GM21737 (cell line): ENCODE measurements around the gene SPECC1.
"Not testable (repeated sequence)": the region's sequence is repeated elsewhere in the genome, so short reads cannot be mapped to it uniquely, and the experiment has no call there.

Experiments used
- ATAC-seq: cut with Tn5 transposase; IDR thresholded peaks from one replicate; pipeline ENCODE4 v1.9.1; 2021; ENCODE audit warnings: mild to moderate bottlenecking, moderate library complexity; ENCODE audit not compliant: unreplicated experiment

Gene SPECC1

GRCh38 chr17:20092261-20092867 lies 83.2 kb downstream of the SPECC1 start:
- ATAC-seq = no peak

- ATAC-seq = no peak
These were observed 83.9 kb downstream of the SPECC1 start for GRCh38 chr17:20092973-20093626.

- ATAC-seq = no peak
These were observed 85.6 kb downstream of the SPECC1 start for GRCh38 chr17:20094777-20095176.

- ATAC-seq = no peak
These were observed 86.3 kb downstream of the SPECC1 start for GRCh38 chr17:20095336-20096080.

GRCh38 chr17:20096430-20096829 lies 87.3 kb downstream of the SPECC1 start:
- no peak for ATAC-seq

- no peak for ATAC-seq
These were observed 88.2 kb downstream of the SPECC1 start for GRCh38 chr17:20097330-20097729.

- ATAC-seq = no peak
These were observed 89.2 kb downstream of the SPECC1 start for GRCh38 chr17:20098314-20098713.

- not testable (repeated sequence) for ATAC-seq
These were observed 91.6 kb downstream of the SPECC1 start for GRCh38 chr17:20100806-20101205.

- ATAC-seq = no peak
These were observed 94.6 kb downstream of the SPECC1 start for GRCh38 chr17:20103454-20104446.

- ATAC-seq = no peak
These were observed 96.6 kb downstream of the SPECC1 start for GRCh38 chr17:20105539-20106280.

- ATAC-seq = not testable (repeated sequence)
These were observed 97.3 kb downstream of the SPECC1 start for GRCh38 chr17:20106446-20106845.

GRCh38 chr17:20109076-20109475 lies 99.9 kb downstream of the SPECC1 start:
- ATAC-seq = no peak

- ATAC-seq = no peak
These were observed 102.4 kb downstream of the SPECC1 start for GRCh38 chr17:20111538-20111937.

GRCh38 chr17:20114466-20114865 lies 105.3 kb downstream of the SPECC1 start:
- no peak for ATAC-seq

- no peak for ATAC-seq
These were observed 107.6 kb downstream of the SPECC1 start for GRCh38 chr17:20116683-20117309.

GRCh38 chr17:20118280-20118679 lies 109.1 kb downstream of the SPECC1 start:
- no peak for ATAC-seq

- no peak for ATAC-seq
These were observed 111.7 kb downstream of the SPECC1 start for GRCh38 chr17:20120836-20121235.

GRCh38 chr17:20121359-20122253 lies 112.4 kb downstream of the SPECC1 start:
- ATAC-seq = no peak
